ENCODE measurements around the gene ALDH18A1. TPM values are rescaled to one million over a fixed set of nuclear protein-coding genes. Genes with fewer than 3 reads are reported as not detected.

ALDH18A1 gene
- total and polyA plus RNA-seq, 2 of the 8 experiments (the other 6 are each of a cell fraction or from before 2014, with no cell fraction given): 59.6 to 128 TPM

DNA sequence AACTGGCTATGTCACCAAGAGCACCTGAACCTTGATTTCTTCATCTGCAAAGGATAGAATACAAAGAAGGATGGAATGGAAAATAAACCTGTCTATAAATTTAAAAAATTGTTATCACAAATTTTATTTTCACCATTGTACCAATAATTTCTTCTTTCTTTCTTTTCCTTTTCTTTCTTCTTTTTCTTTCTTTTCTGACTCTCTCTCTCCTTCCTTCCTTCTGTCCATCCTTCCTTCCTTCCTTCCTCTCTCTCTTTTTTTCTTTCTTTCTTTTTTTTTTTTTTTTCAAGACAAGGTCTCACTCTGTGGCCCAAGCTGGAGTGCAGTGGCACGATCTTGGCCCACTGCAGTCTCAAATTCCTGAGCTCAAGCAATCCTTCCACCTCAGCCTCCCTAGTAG is 58.7 kb downstream of the ALDH18A1 start:
- no peak overlapping the region for H4K8ac ChIP-seq (ENCODE audit: extremely low read depth, insufficient read depth, low read length)
- H2BK12ac ChIP-seq (ENCODE audit: low read depth, low read length): no peak overlapping the region
- H4K20me1 ChIP-seq (replicated peaks in 1 of 2; ENCODE audit: control insufficient read depth in 1 of 2, insufficient read depth in 2 of 2, low read length in 2 of 2): no peaks in the 10 kb centered on the region
- DNase-seq (ENCODE audit: low read depth in 1 of 2, low spot score in 2 of 2) (no peak), FAIRE-seq (no peak)
- no peaks in the 10 kb centered on the region for H3K23me2 ChIP-seq (ENCODE audit: low read depth, low read length)
- no peaks in the 10 kb centered on the region for H3K36me3 ChIP-seq (ENCODE audit: control insufficient read depth in 2 of 4, insufficient read depth in 4 of 4, low read length in 3 of 4)
- no peak overlapping the region for H3K18ac ChIP-seq (ENCODE audit: extremely low read depth, low read length)
- H4K91ac ChIP-seq (replicated peaks; ENCODE audit: insufficient read length, low read length): no peak overlapping the region
- no peak overlapping the region for H2AFZ ChIP-seq (ENCODE audit: low read length)
- no peak overlapping the region for H3K4me3 ChIP-seq (ENCODE audit: extremely low read depth in 1 of 4, insufficient read depth in 2 of 4, low read depth in 3 of 4, low read length in 4 of 4)
- no peaks in the 10 kb centered on the region for H3K4me1 ChIP-seq (replicated peaks in 1 of 4; ENCODE audit: control insufficient read depth in 3 of 4, insufficient read depth in 4 of 4, low read length in 3 of 4)
- H3K27me3 ChIP-seq (replicated peaks in 1 of 4; ENCODE audit: control insufficient read depth in 3 of 4, extremely low read depth in 1 of 4, insufficient read depth in 3 of 4, low read length in 3 of 4): no peaks in the 10 kb centered on the region
- H2BK20ac ChIP-seq (ENCODE audit: low read length): no peak overlapping the region
- H3K9ac ChIP-seq (replicated peaks in 1 of 4; ENCODE audit: extremely low read depth in 1 of 4, low read depth in 3 of 4, low read length in 3 of 4): no peak overlapping the region
- H3K4ac ChIP-seq (replicated peaks; ENCODE audit: insufficient read length, low read depth, low read length): no peak overlapping the region
- TF ChIP-seq POU5F1 (IDR thresholded peaks at IDR 0.05; ENCODE audit: low read depth, low read length): no peak
- no peak for TF ChIP-seq TAF1 (IDR thresholded peaks at IDR 0.05; ENCODE audit: low read depth, low read length)
- TF ChIP-seq KDM5A (IDR thresholded peaks at IDR 0.05; ENCODE audit: low read length): no peak
- TF ChIP-seq TCF12 (IDR thresholded peaks at IDR 0.05; ENCODE audit: low read depth, low read length): no peak
- TF ChIP-seq CHD1 (IDR thresholded peaks at IDR 0.05; ENCODE audit: low read depth, low read length): no peak
- no peak for TF ChIP-seq MAFK (IDR thresholded peaks at IDR 0.05; ENCODE audit: low read depth, low read length)
- no peak for TF ChIP-seq TAF7 (optimal IDR thresholded peaks at IDR 0.05; ENCODE audit: borderline replicate concordance, low read depth, low read length)
- TF ChIP-seq CTBP2 (IDR thresholded peaks at IDR 0.05; ENCODE audit: borderline replicate concordance, insufficient read depth, insufficient read length, low read length): no peak
- H3K56ac ChIP-seq (replicated peaks; ENCODE audit: insufficient read length, low read depth, low read length): no peak overlapping the region
- POLR2A ChIA-PET (ENCODE audit: partially characterized antibody): no interaction called here
- no peak overlapping the region for H3K14ac ChIP-seq (ENCODE audit: insufficient read length)
- H3K79me2 ChIP-seq (ENCODE audit: control insufficient read depth in 1 of 2, insufficient read depth in 2 of 2, low read length in 2 of 2): no peaks in the 10 kb centered on the region
- no peak overlapping the region for H3K27ac ChIP-seq (ENCODE audit: low read depth, low read length)
- 83% methylated on average over 1 of the region's 1 CpG; no CpG with 5 or more reads in 1 of the 2 experiments for WGBS, 2 experiments (ENCODE audit: extremely low coverage in 1 of 2, insufficient coverage in 1 of 2, insufficient read length in 1 of 2, insufficient replicate concordance in 2 of 2, low coverage in 1 of 2, low lambda C conversion rate in 2 of 2, missing lambda C conversion rate in 1 of 2)
- CTCF ChIA-PET (ENCODE audit: partially characterized antibody): interaction anchor here (0.6 to 8.7 kb wide), 5 partner anchors 15 to 224 kb away, joined by 3 to 304 read pairs (median 91); no protein-coding TSS in a partner anchor
- H2BK120ac ChIP-seq (replicated peaks; ENCODE audit: low read depth, low read length): no peak overlapping the region
- H3K79me1 ChIP-seq (ENCODE audit: low read depth, low read length): no peaks in the 10 kb centered on the region
- no peak overlapping the region for H2BK5ac ChIP-seq (ENCODE audit: low read depth, low read length)
- H2BK15ac ChIP-seq (ENCODE audit: low read length): no peak overlapping the region
- H2AK5ac ChIP-seq (ENCODE audit: low read depth, low read length): no peak overlapping the region
- H3K4me2 ChIP-seq (ENCODE audit: insufficient read depth in 1 of 2, low read depth in 2 of 2, low read length in 2 of 2): no peak overlapping the region
- no peaks in the 10 kb centered on the region for H3K9me3 ChIP-seq (ENCODE audit: insufficient read depth in 2 of 2, low read depth in 1 of 2, low read length in 1 of 2)
- no peak overlapping the region for H4K5ac ChIP-seq (ENCODE audit: insufficient read length, low read depth, low read length)
- H3K23ac ChIP-seq (ENCODE audit: insufficient read length): no peak overlapping the region

Data from H1 (cell line).